NT2/D1 (cell line): ENCODE data around the gene FILIP1L.

Experiments
- DNase-seq: peaks from one replicate; pipeline ENCODE4 v3.0.0-alpha.2; 2011; ENCODE audit warnings: low read depth, low spot score
- H3K27me3 ChIP-seq: 2 replicates; pipeline ENCODE4 v1.6.0; 2011; ENCODE audit warnings: mild to moderate bottlenecking; ENCODE audit not compliant: insufficient read length, insufficient read depth
- H3K36me3 ChIP-seq: 2 replicates; pipeline ENCODE4 v1.6.1; 2011; ENCODE audit warnings: mild to moderate bottlenecking, low read length, mixed read lengths; ENCODE audit not compliant: insufficient read depth, insufficient read length
- H3K4me1 ChIP-seq: 2 replicates; pipeline ENCODE4 v1.5.1; 2011; ENCODE audit not compliant: insufficient read depth, insufficient read length
- H3K4me3 ChIP-seq: 2 replicates; pipeline ENCODE4 v1.5.1; 2011; ENCODE audit warnings: low read depth; ENCODE audit not compliant: insufficient read length
- H3K9ac ChIP-seq: 2 replicates; pipeline ENCODE4 v1.6.0; 2011; ENCODE audit warnings: low read depth; ENCODE audit not compliant: insufficient read length
- H3K9me3 ChIP-seq: 2 replicates; pipeline ENCODE4 v1.5.1; 2011; ENCODE audit warnings: mild to moderate bottlenecking, low read length; ENCODE audit not compliant: insufficient read depth
- SUZ12 ChIP-seq: IDR thresholded peaks from 2 replicates; pipeline ENCODE4 v1.6.1; 2011; ENCODE audit not compliant: insufficient read length, insufficient read depth; ENCODE audit errors: extremely low read depth
- YY1 ChIP-seq: IDR thresholded peaks from 2 replicates; pipeline ENCODE4 v1.6.1; 2011; ENCODE audit not compliant: insufficient read length, insufficient read depth
- ZNF274 ChIP-seq: IDR thresholded peaks from 2 replicates; pipeline ENCODE4 v1.6.1; 2011; ENCODE audit warnings: mild to moderate bottlenecking, low read depth, low read length

Gene FILIP1L

GRCh38 chr3:100155128-100155527 lies 40.8 kb upstream of the FILIP1L start:
- peaks cover 14% of the 10 kb centered on the region; the same call in 1 of the 2 replicates for H3K9me3 ChIP-seq
- H3K9ac ChIP-seq: no peak overlapping the region
- H3K36me3 ChIP-seq: peaks cover 3% of the 10 kb centered on the region
- DNase-seq: no peak
- TF ChIP-seq ZNF274 (no peak), SUZ12 (no peak), YY1 (no peak)
- no peak overlapping the region for H3K4me3 ChIP-seq
- H3K4me1 ChIP-seq: no peaks in the 10 kb centered on the region
- H3K27me3 ChIP-seq: no peaks in the 10 kb centered on the region

DNA sequence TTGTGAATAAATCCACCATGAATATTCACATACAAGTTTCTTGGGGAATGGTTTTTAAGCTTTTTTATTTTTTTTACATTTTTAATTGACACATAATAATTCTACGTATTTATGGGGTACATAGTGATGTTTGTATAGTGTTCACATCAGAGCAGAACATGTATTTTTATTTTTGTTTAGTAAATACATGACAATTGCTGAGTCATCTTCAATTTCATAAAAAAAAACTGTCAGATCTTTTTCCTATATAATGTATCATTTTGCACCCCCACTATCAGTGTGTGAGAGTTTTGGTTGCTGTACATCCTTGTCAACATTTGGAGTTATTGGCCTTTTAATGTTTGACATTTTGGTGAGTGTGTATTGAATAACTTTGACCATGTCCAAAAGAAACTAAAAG lies 39.9 kb upstream of the FILIP1L start:
- no peaks in the 10 kb centered on the region for H3K4me1 ChIP-seq
- no peak for DNase-seq
- H3K9ac ChIP-seq: no peak overlapping the region
- no peaks in the 10 kb centered on the region for H3K27me3 ChIP-seq
- TF ChIP-seq ZNF274 (no peak), YY1 (no peak), SUZ12 (no peak)
- H3K36me3 ChIP-seq: peaks cover 7% of the 10 kb centered on the region
- H3K4me3 ChIP-seq: no peak overlapping the region
- peaks cover 14% of the 10 kb centered on the region; the same call in 1 of the 2 replicates for H3K9me3 ChIP-seq

- H3K27me3 ChIP-seq: no peaks in the 10 kb centered on the region
- peaks cover 14% of the 10 kb centered on the region; the same call in 1 of the 2 replicates for H3K9me3 ChIP-seq
- TF ChIP-seq SUZ12 (no peak), ZNF274 (no peak), YY1 (no peak)
- H3K36me3 ChIP-seq: peaks cover 9% of the 10 kb centered on the region
- no peak for DNase-seq
- H3K9ac ChIP-seq: no peak overlapping the region
- H3K4me3 ChIP-seq: no peak overlapping the region
- no peaks in the 10 kb centered on the region for H3K4me1 ChIP-seq
Measured at GRCh38 chr3:100151024-100151707, 36.9 kb upstream of the FILIP1L start.

DNA sequence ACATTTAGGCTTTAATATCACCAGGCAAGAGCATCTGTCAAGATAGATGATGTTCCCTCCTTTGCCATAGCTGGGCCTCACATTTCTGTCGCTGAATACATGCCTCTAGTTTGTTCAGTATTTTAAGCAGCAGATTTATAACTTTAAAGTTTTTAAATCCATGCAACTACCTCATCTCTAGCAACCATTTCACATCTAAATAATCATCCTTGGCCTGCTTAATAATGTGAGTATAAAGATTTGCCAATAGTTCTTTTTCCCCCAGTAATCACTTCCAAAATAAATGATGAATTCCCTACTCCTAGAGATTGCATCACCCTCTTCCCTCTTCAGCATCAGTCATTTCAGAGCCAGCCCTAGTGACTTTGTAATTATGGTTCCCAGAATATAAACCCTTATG lies 36.2 kb upstream of the FILIP1L start:
- Histone ChIP-seq H3K36me3 (peaks cover 9% of the 10 kb centered on the region), H3K9me3 (peaks cover 7% of the 10 kb centered on the region; the same call in 1 of the 2 replicates), H3K9ac (no peak overlapping the region), H3K4me3 (no peak overlapping the region), H3K4me1 (no peaks in the 10 kb centered on the region), H3K27me3 (no peaks in the 10 kb centered on the region)
- DNase-seq: no peak
- TF ChIP-seq SUZ12 (no peak), ZNF274 (no peak), YY1 (no peak)

GRCh38 chr3:100149713-100150415 lies 35.6 kb upstream of the FILIP1L start:
- peaks cover 9% of the 10 kb centered on the region for H3K36me3 ChIP-seq
- no peak for DNase-seq
- H3K4me1 ChIP-seq: no peaks in the 10 kb centered on the region
- no peak for TF ChIP-seq YY1
- H3K4me3 ChIP-seq: no peak overlapping the region
- H3K27me3 ChIP-seq: no peaks in the 10 kb centered on the region
- 0 out of 2 replicates have a peak, but pooled peaks cover 1% of the 10 kb centered on the region for H3K9me3 ChIP-seq
- H3K9ac ChIP-seq: no peak overlapping the region

DNA sequence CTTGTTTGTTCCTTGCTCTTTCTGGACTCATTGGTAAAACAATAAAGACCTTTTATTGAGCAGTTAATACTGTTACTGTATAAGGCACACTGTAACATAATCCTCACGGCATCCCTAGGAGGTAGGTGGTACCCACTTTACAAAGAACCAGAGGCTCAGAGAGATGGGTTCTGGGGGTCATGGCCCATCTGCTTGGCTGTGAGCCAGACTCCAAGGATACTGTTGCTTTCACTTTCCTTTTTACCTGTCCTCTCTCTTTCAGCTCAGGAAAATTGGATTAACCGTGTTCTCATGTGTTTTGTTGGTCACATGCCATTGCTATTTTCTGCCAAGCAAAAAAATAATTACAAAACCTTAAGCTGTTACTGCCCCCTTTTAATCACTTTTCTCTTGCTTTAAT lies 34.8 kb upstream of the FILIP1L start:
- no peaks in the 10 kb centered on the region for H3K9me3 ChIP-seq
- DNase-seq: no peak
- no peak overlapping the region for H3K4me3 ChIP-seq
- H3K9ac ChIP-seq: no peak overlapping the region
- no peaks in the 10 kb centered on the region for H3K27me3 ChIP-seq
- peaks cover 9% of the 10 kb centered on the region for H3K36me3 ChIP-seq
- H3K4me1 ChIP-seq: no peaks in the 10 kb centered on the region
- TF ChIP-seq ZNF274: no peak
- TF ChIP-seq SUZ12: no peak
- TF ChIP-seq YY1: no peak

- DNase-seq: no peak
- Histone ChIP-seq H3K27me3 (no peaks in the 10 kb centered on the region), H3K36me3 (peaks cover 2% of the 10 kb centered on the region), H3K4me1 (no peaks in the 10 kb centered on the region), H3K9me3 (peaks cover 13% of the 10 kb centered on the region), H3K4me3 (no peak overlapping the region), H3K9ac (no peak overlapping the region)
- TF ChIP-seq SUZ12: no peak
- TF ChIP-seq YY1: no peak
- no peak for TF ChIP-seq ZNF274
Measured at GRCh38 chr3:100144255-100144866, 30.1 kb upstream of the FILIP1L start.
